IMR-90 (cell line): Measurements from ENCODE around the gene SLC16A9. TPM values are rescaled to one million over a fixed set of nuclear protein-coding genes. Genes with fewer than 3 reads are reported as not detected.

Experiments
- ATAC-seq: fragments of 200-7000 bp; cut with Tn5 transposase; 2 replicates; pipeline ENCODE4 v1.9.1; 2020; ENCODE audit warnings: low read depth, mild to moderate bottlenecking, moderate library complexity
- BruUV-seq: library from RNA; stranded (reverse); fragments of 400-500 nt; replicated peaks from 2 replicates; lab custom pipeline; 2021; lab: Mats Ljungman, UMichigan
- CTCF ChIA-PET: fragments of 300-600 bp; formaldehyde crosslinking; extraction: SDS; loops from one replicate; lab custom pipeline; 2021; ENCODE audit warnings: antibody characterized with exemption; lab: Yijun Ruan, JAX
- POLR2A ChIA-PET: fragments of 300-600 bp; sonication (Branson Sonifier 250); formaldehyde crosslinking; loops from one replicate; lab custom pipeline; 2022; ENCODE audit warnings: antibody characterized with exemption; ENCODE audit not compliant: unreplicated experiment; lab: Charles Lee
- DNase-seq: peaks from one replicate; pipeline ENCODE4 v3.0.0; 2013
- H2AFZ ChIP-seq: replicated peaks from 2 replicates; pipeline ENCODE3; 2013; ENCODE audit warnings: low read length, mild to moderate bottlenecking; ENCODE audit not compliant: poor library complexity
- H2AK5ac ChIP-seq: 2 replicates; pipeline ENCODE4 v1.6.1; 2013; ENCODE audit warnings: low read depth, low read length, inconsistent platforms
- H2AK9ac ChIP-seq: replicated peaks from 2 replicates; pipeline ENCODE3; 2013; ENCODE audit warnings: mild to moderate bottlenecking, low read depth, low read length, moderate library complexity; ENCODE audit not compliant: poor library complexity
- H2BK120ac ChIP-seq: 2 replicates; pipeline ENCODE4 v1.6.1; 2013; ENCODE audit warnings: low read depth, low read length, inconsistent platforms
- H2BK15ac ChIP-seq: 3 replicates; pipeline ENCODE4 v1.6.1; 2013; ENCODE audit warnings: low read depth, low read length, inconsistent platforms
- H2BK20ac ChIP-seq: 2 replicates; pipeline ENCODE4 v1.6.1; 2013; ENCODE audit warnings: low read depth, mild to moderate bottlenecking, inconsistent platforms, low read length, moderate library complexity
- H2BK5ac ChIP-seq: 2 replicates; pipeline ENCODE4 v1.6.1; 2013; ENCODE audit warnings: mild to moderate bottlenecking, low read depth, low read length, inconsistent platforms; ENCODE audit not compliant: poor library complexity, severe bottlenecking
- H3K14ac ChIP-seq: replicated peaks from 2 replicates; pipeline ENCODE4 v1.6.1; 2013; ENCODE audit warnings: low read depth, low read length, inconsistent platforms
- H3K18ac ChIP-seq: 2 replicates; pipeline ENCODE4 v1.6.1; 2013; ENCODE audit warnings: low read depth, low read length, control low read depth
- H3K23ac ChIP-seq: 2 replicates; pipeline ENCODE4 v1.6.1; 2013; ENCODE audit warnings: low read depth, low read length, inconsistent platforms
- H3K27ac ChIP-seq: 2 replicates; pipeline ENCODE4 v1.5.1; 2013; ENCODE audit warnings: mild to moderate bottlenecking, control low read depth, low read length; ENCODE audit not compliant: insufficient read depth
- H3K27me3 ChIP-seq: 2 replicates; pipeline ENCODE4 v1.6.1; 2013; ENCODE audit warnings: low read length; ENCODE audit not compliant: control insufficient read depth, insufficient read depth
- H3K36me3 ChIP-seq: 2 replicates; pipeline ENCODE4 v1.6.1; 2013; ENCODE audit warnings: low read length, mixed read lengths; ENCODE audit not compliant: control insufficient read depth, insufficient read depth
- H3K4ac ChIP-seq: 2 replicates; pipeline ENCODE4 v1.6.1; 2013; ENCODE audit warnings: low read depth, low read length, inconsistent platforms
- H3K4me1 ChIP-seq: 2 replicates; pipeline ENCODE4 v1.6.1; 2013; ENCODE audit warnings: low read length, mixed read lengths; ENCODE audit not compliant: control insufficient read depth, insufficient read depth
- H3K4me2 ChIP-seq: 2 replicates; pipeline ENCODE4 v1.6.1; 2013; ENCODE audit warnings: low read depth, mild to moderate bottlenecking, control low read depth, low read length, moderate library complexity
- H3K4me3 ChIP-seq: 2 replicates; pipeline ENCODE4 v1.5.1; 2013; ENCODE audit warnings: low read depth, mild to moderate bottlenecking, control low read depth, low read length, moderate library complexity; ENCODE audit not compliant: insufficient read depth
- H3K56ac ChIP-seq: 2 replicates; pipeline ENCODE4 v1.6.1; 2013; ENCODE audit warnings: low read length, inconsistent platforms; ENCODE audit not compliant: insufficient read depth; ENCODE audit errors: extremely low read depth
- H3K79me1 ChIP-seq, 2 experiments: 2 replicates each; pipeline ENCODE4 v1.6.1; 2013; ENCODE audit warnings: low read length in 2 of 2, inconsistent platforms in 1 of 2, low read depth in 1 of 2
- H3K9ac ChIP-seq: 2 replicates; pipeline ENCODE4 v1.6.1; 2013; ENCODE audit warnings: low read depth, low read length, control low read depth
- H3K9me1 ChIP-seq: 2 replicates; pipeline ENCODE4 v1.6.1; 2013; ENCODE audit warnings: low read length, inconsistent platforms; ENCODE audit not compliant: insufficient read depth
- H3K9me3 ChIP-seq: 2 replicates; pipeline ENCODE4 v1.6.1; 2013; ENCODE audit warnings: low read length; ENCODE audit not compliant: control insufficient read depth, insufficient read depth
- H4K20me1 ChIP-seq: 2 replicates; pipeline ENCODE4 v1.6.1; 2013; ENCODE audit warnings: low read length, inconsistent platforms; ENCODE audit not compliant: insufficient read depth
- H4K5ac ChIP-seq: 2 replicates; pipeline ENCODE4 v1.6.1; 2013; ENCODE audit warnings: mild to moderate bottlenecking, low read depth, low read length, control low read depth
- H4K8ac ChIP-seq, 2 experiments: 2 replicates each; pipeline ENCODE4 v1.6.1; 2013; ENCODE audit warnings: low read depth in 2 of 2, low read length in 2 of 2, control low read depth in 1 of 2, inconsistent platforms in 1 of 2
- H4K91ac ChIP-seq: 2 replicates; pipeline ENCODE4 v1.6.1; 2013; ENCODE audit warnings: low read depth, low read length, inconsistent platforms; ENCODE audit not compliant: insufficient read depth
- CEBPB ChIP-seq: IDR thresholded peaks from 2 replicates; pipeline ENCODE4 v1.6.1; 2012; ENCODE audit warnings: low read depth, low read length, improper control_type of control experiment
- ELK1 ChIP-seq: fragments of 150-350 bp; IDR thresholded peaks from 2 replicates; pipeline ENCODE4 v1.6.1; 2016; ENCODE audit warnings: low read depth, mild to moderate bottlenecking, low read length, moderate library complexity, borderline replicate concordance
- FOS ChIP-seq: fragments of 150-350 bp; IDR thresholded peaks from 2 replicates; pipeline ENCODE4 v1.6.1; 2016; ENCODE audit warnings: low read depth, low read length
- MAFK ChIP-seq: IDR thresholded peaks from 2 replicates; pipeline ENCODE4 v1.6.1; 2012; ENCODE audit warnings: low read depth, low read length, improper control_type of control experiment
- MXI1 ChIP-seq: IDR thresholded peaks from 2 replicates; pipeline ENCODE4 v1.6.1; 2012; ENCODE audit warnings: low read depth, mild to moderate bottlenecking, low read length, moderate library complexity, borderline replicate concordance
- NFE2L2 ChIP-seq: fragments of 150-350 bp; IDR thresholded peaks from 2 replicates; pipeline ENCODE4 v1.6.1; 2016; ENCODE audit warnings: low read depth, mild to moderate bottlenecking, low read length
- RCOR1 ChIP-seq: IDR thresholded peaks from 2 replicates; pipeline ENCODE4 v1.6.1; 2012; ENCODE audit warnings: mild to moderate bottlenecking, low read length, improper control_type of control experiment; ENCODE audit not compliant: insufficient replicate concordance
- SMC3 ChIP-seq: fragments of 150-350 bp; IDR thresholded peaks from 2 replicates; pipeline ENCODE4 v1.6.1; 2016; ENCODE audit warnings: low read depth, mild to moderate bottlenecking, antibody characterized with exemption, low read length, moderate library complexity
- USF2 ChIP-seq: fragments of 150-350 bp; IDR thresholded peaks from 2 replicates; pipeline ENCODE4 v1.6.1; 2017; ENCODE audit warnings: mild to moderate bottlenecking, antibody characterized with exemption, low read length, low read depth
- WGBS, 2 experiments: methylation state at CpG; one replicate each; pipeline versions ENCODE4 v1.1.5 to v1.1.7; 2013; ENCODE audit warnings: missing lambda C conversion rate in 2 of 2; ENCODE audit not compliant: insufficient read length in 1 of 2; ENCODE audit errors: extremely low coverage in 2 of 2; 5-methylcytosine and 5-hydroxymethylcytosine counted together
- dilution Hi-C: fragments of 300-500 bp; cut with HindIII; formaldehyde crosslinking; loops from one replicate; pipeline ENCODE4 v1.14.3; 2018; ENCODE audit warnings: low sequenced_read_pairs; ENCODE audit not compliant: unreplicated experiment
- in situ Hi-C: fragments of 300-500 bp; cut with MboI; formaldehyde crosslinking; loops from 3 replicates; pipeline ENCODE4 v1.14.3; 2019; ENCODE audit warnings: low sequenced_read_pairs, inconsistent platforms, mixed read lengths
- intact Hi-C: fragments of 100-400 bp; cut with micrococcal nuclease; formaldehyde crosslinking; loops from 2 replicates; pipeline ENCODE4 v1.10.0; 2022
- polyA plus RNA-seq, 3 experiments: library from polyadenylated mRNA; depleted of rRNA; stranded (reverse); fragments of >200 nt; gene quantifications; 2 replicates each; pipeline ENCODE4 v1.2.3, GENCODE V29; 2012; ENCODE audit warnings: low replicate concordance in 1 of 3
- total RNA-seq: library from RNA; depleted of rRNA; stranded (reverse); fragments of >200 nt; gene quantifications from 2 replicates; pipeline ENCODE4 v1.2.3, GENCODE V29; 2012

The SLC16A9 gene
- total and polyA plus RNA-seq, 2 of the 4 experiments (the other 2 are of a cell fraction): 0.18 to 0.26 TPM

- Histone ChIP-seq H3K18ac (no peak overlapping the region), H3K36me3 (no peaks in the 10 kb centered on the region), H2BK20ac (no peak overlapping the region), H3K9me3 (no peaks in the 10 kb centered on the region), H4K5ac (no peak overlapping the region), H2AK9ac (no peak overlapping the region), H4K91ac (no peak overlapping the region), H3K23ac (no peak overlapping the region), H3K14ac (no peak overlapping the region), H2BK15ac (no peak overlapping the region), H3K79me1 (no peaks in the 10 kb centered on the region), H3K4me2 (no peak overlapping the region), H3K9me1 (no peaks in the 10 kb centered on the region), H3K27ac (no peak overlapping the region), H3K4me3 (no peak overlapping the region), H3K4ac (no peak overlapping the region), H2AFZ (no peak overlapping the region), H2BK5ac (no peak overlapping the region), H3K56ac (no peak overlapping the region), H3K9ac (no peak overlapping the region), H4K20me1 (no peaks in the 10 kb centered on the region), H2BK120ac (no peak overlapping the region), H4K8ac (no peak overlapping the region), H2AK5ac (no peak overlapping the region), H3K27me3 (peaks cover 10% of the 10 kb centered on the region), H3K4me1 (no peaks in the 10 kb centered on the region)
- ATAC-seq (no peak), DNase-seq (no peak)
- ChIA-PET POLR2A (no interaction called here), CTCF (interaction anchor here (0.7 to 1.0 kb wide), 2 partner anchors 10 to 50 kb away, joined by 3 read pairs; no protein-coding TSS in a partner anchor)
- dilution Hi-C loops: no loop called here
- WGBS, 2 experiments: 55% methylated on average over 2 of the region's 2 CpGs; no CpG with 5 or more reads in 1 of the 2 experiments
- in situ Hi-C loops: loop anchor here (10.0 to 25.0 kb wide), 4 partner anchors 172 to 804 kb away; no protein-coding TSS in a partner anchor
- TF ChIP-seq ELK1: no peak
- TF ChIP-seq USF2: no peak
- TF ChIP-seq MAFK: no peak
- no peak for TF ChIP-seq MXI1
- no peak for TF ChIP-seq NFE2L2
- TF ChIP-seq RCOR1: no peak
- TF ChIP-seq FOS: no peak
- no peak for TF ChIP-seq CEBPB
- no peak for TF ChIP-seq SMC3
- intact Hi-C loops: no loop called here
- no TSS peak for BruUV-seq
These were observed 76.6 kb downstream of the SLC16A9 start for GRCh38 chr10:59633063-59633462.
